HepG2 (cell line): ENCODE measurements around the gene GNRH2. TPM values are rescaled to one million over a fixed set of nuclear protein-coding genes. Genes with fewer than 3 reads are reported as not detected.

ENCODE experiments used
- BCL3 ChIP-seq: sonication (generic); formaldehyde crosslinking; IDR thresholded peaks from 2 replicates; pipeline ENCODE4 v1.5.1; 2020; ENCODE audit warnings: mild to moderate bottlenecking, missing genetic modification reagents, moderate library complexity
- BRD4 ChIP-seq: sonication (generic); formaldehyde crosslinking; IDR thresholded peaks from 2 replicates; pipeline ENCODE4 v1.4.0; 2020; ENCODE audit warnings: missing genetic modification reagents
- CEBPG ChIP-seq: IDR thresholded peaks from 2 replicates; pipeline ENCODE4 v1.6.1; 2016
- MTA3 ChIP-seq: sonication (generic); formaldehyde crosslinking; IDR thresholded peaks from 2 replicates; pipeline ENCODE4 v1.4.0; 2020; ENCODE audit warnings: missing genetic modification reagents
- MXI1 ChIP-seq: IDR thresholded peaks from 3 replicates; pipeline ENCODE4 v1.6.1; 2012; ENCODE audit warnings: low read depth, low read length, inconsistent platforms, borderline replicate concordance
- MYPOP ChIP-seq: sonication (generic); formaldehyde crosslinking; IDR thresholded peaks from 2 replicates; pipeline ENCODE4 v1.8.1; 2023; ENCODE audit warnings: mild to moderate bottlenecking, moderate library complexity, missing genetic modification reagents
- NCOA1 ChIP-seq: sonication (generic); formaldehyde crosslinking; IDR thresholded peaks from 2 replicates; pipeline ENCODE4 v1.9.0; 2021; ENCODE audit warnings: missing genetic modification reagents
- NFIC ChIP-seq: IDR thresholded peaks from 2 replicates; pipeline ENCODE4 v1.6.1; 2012; ENCODE audit warnings: mild to moderate bottlenecking, low read length, inconsistent platforms
- NFYC ChIP-seq: IDR thresholded peaks from 2 replicates; pipeline ENCODE4 v1.6.1; 2016; ENCODE audit warnings: missing genetic modification reagents, missing compliant biosample characterization
- PPARG ChIP-seq: conservative IDR thresholded peaks from 2 replicates; pipeline ENCODE4 v1.6.1; 2016; ENCODE audit warnings: missing biosample characterization, missing genetic modification reagents
- RBAK ChIP-seq: sonication (generic); formaldehyde crosslinking; IDR thresholded peaks from 2 replicates; pipeline ENCODE4 v1.5.1; 2020; ENCODE audit warnings: mild to moderate bottlenecking, missing genetic modification reagents
- RELA ChIP-seq: sonication (generic); formaldehyde crosslinking; IDR thresholded peaks from 2 replicates; pipeline ENCODE4 v1.4.0; 2020; ENCODE audit warnings: missing genetic modification reagents
- REXO4 ChIP-seq: sonication (generic); formaldehyde crosslinking; IDR thresholded peaks from 2 replicates; pipeline ENCODE4 v1.8.0; 2022; ENCODE audit warnings: missing genetic modification reagents, mild to moderate bottlenecking, borderline replicate concordance
- RFX5 ChIP-seq: IDR thresholded peaks from 2 replicates; pipeline ENCODE4 v1.6.1; 2011; ENCODE audit warnings: low read depth, low read length, improper control_type of control experiment
- SMAD3 ChIP-seq: sonication (generic); formaldehyde crosslinking; IDR thresholded peaks from 2 replicates; pipeline ENCODE4 v1.4.0; 2020; ENCODE audit warnings: missing genetic modification reagents
- SRY ChIP-seq: sonication (generic); formaldehyde crosslinking; IDR thresholded peaks from 2 replicates; pipeline ENCODE4 v1.8.0; 2022; ENCODE audit warnings: mild to moderate bottlenecking, missing genetic modification reagents
- ZNF101 ChIP-seq: sonication (generic); formaldehyde crosslinking; IDR thresholded peaks from 2 replicates; pipeline ENCODE4 v1.4.0; 2020; ENCODE audit warnings: mild to moderate bottlenecking, low read depth, missing genetic modification reagents, borderline replicate concordance
- ZNF205 ChIP-seq: IDR thresholded peaks from 2 replicates; pipeline ENCODE4 v1.6.1; 2018; ENCODE audit warnings: missing biosample characterization, missing genetic modification reagents
- ZNF609 ChIP-seq: sonication (generic); formaldehyde crosslinking; IDR thresholded peaks from 2 replicates; pipeline ENCODE4 v1.4.0; 2020; ENCODE audit warnings: mild to moderate bottlenecking, missing genetic modification reagents, borderline replicate concordance
- ZNF749 ChIP-seq: sonication (generic); formaldehyde crosslinking; IDR thresholded peaks from 2 replicates; pipeline ENCODE4 v1.8.0; 2022; ENCODE audit warnings: mild to moderate bottlenecking, missing genetic modification reagents, moderate library complexity, borderline replicate concordance
- ZNF784 ChIP-seq: sonication (generic); formaldehyde crosslinking; IDR thresholded peaks from 2 replicates; pipeline ENCODE4 v1.5.1; 2020; ENCODE audit warnings: missing genetic modification reagents, mild to moderate bottlenecking, borderline replicate concordance
- ZNF841 ChIP-seq: sonication (generic); formaldehyde crosslinking; IDR thresholded peaks from 2 replicates; pipeline ENCODE4 v1.8.1; 2023; ENCODE audit warnings: missing genetic modification reagents, borderline replicate concordance
- polyA plus RNA-seq, 8 experiments: library from polyadenylated mRNA; depleted of rRNA in 3 of 8; stranded (reverse) in 7 of 8; unstranded in 1 of 8; fragments of >200 nt; fragmentation: Illumina TruSeq in 4 of 8; extraction: Trizol in 4 of 8; gene quantifications; 2 replicates each; pipeline versions ENCODE4 v1.2.1 to v1.2.3, GENCODE V29; 2011 to 2016; ENCODE audit warnings: low read depth in 4 of 8, missing spikeins in 1 of 8, mixed read lengths in 1 of 8; ENCODE audit not compliant: insufficient read depth in 1 of 8
- total RNA-seq, 5 experiments: library from RNA; depleted of rRNA; stranded (reverse); fragments of >200 nt; fragmentation: Illumina TruSeq; extraction: Trizol; gene quantifications; 2 replicates each; pipeline ENCODE4 v1.2.3, GENCODE V29; 2016; ENCODE audit warnings: low read depth in 1 of 5

The GNRH2 gene
- total and polyA plus RNA-seq, 2 of the 13 experiments (the other 11 are each of a cell fraction or from before 2014, with no cell fraction given) = 0.28 TPM; not detected in 1

- TF ChIP-seq ZNF784 (CRISPR knock-in tag) (no peak), BRD4 (CRISPR knock-in tag) (no peak), ZNF205 (CRISPR knock-in tag) (no peak), PPARG (CRISPR knock-in tag) (no peak), NFYC (CRISPR knock-in tag) (no peak), ZNF101 (no peak), REXO4 (CRISPR knock-in tag) (no peak), RFX5 (no peak), RBAK (CRISPR knock-in tag) (no peak), NFIC (no peak), MTA3 (no peak), SMAD3 (no peak), RELA (CRISPR knock-in tag) (no peak), NCOA1 (CRISPR knock-in tag) (no peak), ZNF749 (CRISPR knock-in tag) (no peak), SRY (CRISPR knock-in tag) (no peak), MXI1 (no peak), CEBPG (CRISPR knock-in tag) (no peak), ZNF609 (CRISPR knock-in tag) (no peak), ZNF841 (CRISPR knock-in tag) (no peak), BCL3 (CRISPR knock-in tag) (no peak), MYPOP (CRISPR knock-in tag) (no peak)
Observed at GRCh38 chr20:3072530-3073250, 29.3 kb downstream of the GNRH2 start (continued).
